Measurements from ENCODE around the gene KDM4B. TPM values are rescaled to one million over a fixed set of nuclear protein-coding genes. Genes with fewer than 3 reads are reported as not detected.

The KDM4B gene
- total RNA-seq, 2 experiments from 2014 or later: 46.3 to 46.6 TPM

GRCh38 chr19:5133986-5134595, 165.2 kb downstream of the KDM4B start:
- H3K4me3 Mint-ChIP-seq: peak overlapping the region; percentile 18
- peaks cover 61% of the 10 kb centered on the region for H3K36me3 Mint-ChIP-seq (ENCODE audit: low read depth)
- no peak for TF ChIP-seq CTCF (IDR thresholded peaks at IDR 0.05)
- DNase-seq (no peak), ATAC-seq (no peak)
- CTCF ChIA-PET: no interaction called here
- H3K27ac Mint-ChIP-seq: no peak overlapping the region
- H3K9me3 Mint-ChIP-seq: peaks cover 1% of the 10 kb centered on the region
- intact Hi-C loops (cut with micrococcal nuclease): no loop called here
- POLR2A ChIA-PET: interaction anchor here (1.0 to 1.1 kb wide), 2 partner anchors 8 to 219 kb away, joined by 3 read pairs; no protein-coding TSS in a partner anchor
- no peaks in the 10 kb centered on the region for H3K27me3 Mint-ChIP-seq
- peaks cover 46% of the 10 kb centered on the region for H3K4me1 Mint-ChIP-seq (ENCODE audit: low read depth)

GRCh38 chr19:5134691-5135090, 165.8 kb downstream of the KDM4B start:
- Mint-ChIP-seq H3K4me1 (ENCODE audit: low read depth) (peaks cover 49% of the 10 kb centered on the region), H3K4me3 (peak overlapping the region; percentile 18), H3K36me3 (ENCODE audit: low read depth) (peaks cover 67% of the 10 kb centered on the region), H3K27me3 (no peaks in the 10 kb centered on the region), H3K9me3 (peaks cover 3% of the 10 kb centered on the region), H3K27ac (no peak overlapping the region)
- intact Hi-C loops (cut with micrococcal nuclease): no loop called here
- TF ChIP-seq CTCF (IDR thresholded peaks at IDR 0.05): no peak
- ChIA-PET CTCF (no interaction called here), POLR2A (interaction anchor here (1.0 to 1.1 kb wide), 2 partner anchors 9 to 220 kb away, joined by 3 read pairs; no protein-coding TSS in a partner anchor)
- ATAC-seq (no peak), DNase-seq (no peak)

- peaks cover 3% of the 10 kb centered on the region for H3K9me3 Mint-ChIP-seq
- no peak for TF ChIP-seq CTCF (IDR thresholded peaks at IDR 0.05)
- no peaks in the 10 kb centered on the region for H3K27me3 Mint-ChIP-seq
- peaks cover 68% of the 10 kb centered on the region for H3K36me3 Mint-ChIP-seq (ENCODE audit: low read depth)
- intact Hi-C loops (cut with micrococcal nuclease): no loop called here
- ChIA-PET CTCF (no interaction called here), POLR2A (no interaction called here)
- H3K4me3 Mint-ChIP-seq: no peak overlapping the region
- ATAC-seq (no peak), DNase-seq (no peak)
- no peak overlapping the region for H3K27ac Mint-ChIP-seq
- H3K4me1 Mint-ChIP-seq (ENCODE audit: low read depth): peaks cover 43% of the 10 kb centered on the region
These were observed 167.4 kb downstream of the KDM4B start for GRCh38 chr19:5136073-5136855.

GRCh38 chr19:5137114-5137513, 168.2 kb downstream of the KDM4B start:
- CTCF ChIA-PET: no interaction called here
- ATAC-seq (no peak), DNase-seq (no peak)
- intact Hi-C loops (cut with micrococcal nuclease): no loop called here
- no peak overlapping the region for H3K27ac Mint-ChIP-seq
- TF ChIP-seq CTCF (IDR thresholded peaks at IDR 0.05): no peak
- H3K4me3 Mint-ChIP-seq: no peak overlapping the region
- H3K4me1 Mint-ChIP-seq (ENCODE audit: low read depth): peaks cover 41% of the 10 kb centered on the region
- POLR2A ChIA-PET: no interaction called here
- H3K9me3 Mint-ChIP-seq: peaks cover 3% of the 10 kb centered on the region
- H3K36me3 Mint-ChIP-seq (ENCODE audit: low read depth): peaks cover 64% of the 10 kb centered on the region
- H3K27me3 Mint-ChIP-seq: no peaks in the 10 kb centered on the region

- H3K4me3 Mint-ChIP-seq: no peak overlapping the region
- peaks cover 3% of the 10 kb centered on the region for H3K9me3 Mint-ChIP-seq
- DNase-seq: peak; percentile 41
- H3K4me1 Mint-ChIP-seq (ENCODE audit: low read depth): peaks cover 41% of the 10 kb centered on the region
- no peak for ATAC-seq
- peak; percentile 28 for TF ChIP-seq CTCF (IDR thresholded peaks at IDR 0.05)
- intact Hi-C loops (cut with micrococcal nuclease): no loop called here
- ChIA-PET POLR2A (interaction anchor here (1.0 kb wide), 1 partner anchor 9 kb away, joined by 3 read pairs; no protein-coding TSS in a partner anchor), CTCF (interaction anchor here (0.7 to 1.0 kb wide), 3 partner anchors 13 to 16 kb away, joined by 3 read pairs; no protein-coding TSS in a partner anchor)
- no peak overlapping the region for H3K27ac Mint-ChIP-seq
- H3K27me3 Mint-ChIP-seq: no peaks in the 10 kb centered on the region
- H3K36me3 Mint-ChIP-seq (ENCODE audit: low read depth): peaks cover 59% of the 10 kb centered on the region
These were observed 168.7 kb downstream of the KDM4B start for GRCh38 chr19:5137571-5138124.
